Activated naive CD4-positive, alpha-beta T cell treated with anti-CD3 and anti-CD28 coated beads, Interleukin-2, amount 50 U/mL, for 16 hours (primary cell): ENCODE data around the gene SYNE2.
"Not testable (repeated sequence)": the region's sequence is repeated elsewhere in the genome, so short reads cannot be mapped to it uniquely, and the experiment has no call there.

Source experiments
- DNase-seq: peaks from one replicate; pipeline ENCODE4 v3.0.0-alpha.2; 2020

The SYNE2 gene

GRCh38 chr14:64037869-64038745 is 185.3 kb downstream of the SYNE2 start:
- not testable (repeated sequence) for DNase-seq

- DNase-seq: no peak
These were observed 186.2 kb downstream of the SYNE2 start for GRCh38 chr14:64038841-64039542.

- no peak for DNase-seq
These were observed 187.2 kb downstream of the SYNE2 start for GRCh38 chr14:64040044-64040443.

GRCh38 chr14:64043296-64043695 is 190.5 kb downstream of the SYNE2 start:
- not testable (repeated sequence) for DNase-seq

GRCh38 chr14:64045091-64045490 is 192.3 kb downstream of the SYNE2 start:
- no peak for DNase-seq

GRCh38 chr14:64049616-64050381 is 197.0 kb downstream of the SYNE2 start:
- no peak for DNase-seq

- DNase-seq: no peak
These were observed 201.2 kb downstream of the SYNE2 start for GRCh38 chr14:64053694-64054669.

GRCh38 chr14:64059454-64060198 is 206.8 kb downstream of the SYNE2 start:
- no peak for DNase-seq

- no peak for DNase-seq
These were observed 207.4 kb downstream of the SYNE2 start for GRCh38 chr14:64060199-64060545.

GRCh38 chr14:64060648-64061096 is 207.9 kb downstream of the SYNE2 start:
- no peak for DNase-seq

- no peak for DNase-seq
These were observed 208.3 kb downstream of the SYNE2 start for GRCh38 chr14:64061115-64061514.

GRCh38 chr14:64061706-64062105 is 208.9 kb downstream of the SYNE2 start:
- DNase-seq: no peak

- no peak for DNase-seq
These were observed 209.7 kb downstream of the SYNE2 start for GRCh38 chr14:64062381-64063115.

GRCh38 chr14:64064447-64064846 is 211.6 kb downstream of the SYNE2 start:
- DNase-seq: no peak

GRCh38 chr14:64069634-64070359 is 217.0 kb downstream of the SYNE2 start:
- DNase-seq: no peak

GRCh38 chr14:64074961-64075612 is 222.3 kb downstream of the SYNE2 start:
- DNase-seq: no peak

- DNase-seq: no peak
These were observed 222.8 kb downstream of the SYNE2 start for GRCh38 chr14:64075613-64076005.

GRCh38 chr14:64080452-64080851 is 227.6 kb downstream of the SYNE2 start:
- no peak for DNase-seq

GRCh38 chr14:64081174-64081746 is 228.5 kb downstream of the SYNE2 start:
- DNase-seq: no peak
